ENCODE measurements around the gene MMAB. TPM values are rescaled to one million over a fixed set of nuclear protein-coding genes. Genes with fewer than 3 reads are reported as not detected.

Gene MMAB
- total RNA-seq, 1 experiment from 2014 or later: 34.9 TPM

- intact Hi-C loops (cut with micrococcal nuclease): loop anchor here (1.0 kb wide), 2 partner anchors 78 to 179 kb away; no protein-coding TSS in a partner anchor
- H2AFZ ChIP-seq (ENCODE audit: low read depth, low read length, poor library complexity, severe bottlenecking): no peak overlapping the region
- H3K27me3 ChIP-seq (ENCODE audit: insufficient read depth, low read length): no peaks in the 10 kb centered on the region
- no peaks in the 10 kb centered on the region for H4K20me1 ChIP-seq (ENCODE audit: insufficient read depth)
- ChIA-PET RAD21 (ENCODE audit: low non-redundant PET in 1 of 2, low total read pairs in 2 of 2, uncharacterized antibody in 2 of 2, unreplicated experiment in 2 of 2) (no interaction called here), POLR2A (no interaction called here), CTCF (interaction anchor here (0.5 to 3.3 kb wide), 6 partner anchors 11 to 177 kb away, joined by 3 to 64 read pairs (median 10); partner anchors contain the start of genes FAM222A, MMAB and MVK)
- DNase-seq (ENCODE audit: low read depth, low spot score) (no peak), ATAC-seq (no peak)
- H3K9ac ChIP-seq (ENCODE audit: low read length): no peak overlapping the region
- no peak overlapping the region for H3K4me2 ChIP-seq (ENCODE audit: low read length)
- no peaks in the 10 kb centered on the region for H3K9me3 ChIP-seq (ENCODE audit: control insufficient read depth in 1 of 2, insufficient read depth in 1 of 2, low read depth in 1 of 2, low read length in 2 of 2)
- TF ChIP-seq FOSL1 (IDR thresholded peaks at IDR 0.05; ENCODE audit: low read depth): no peak
- no peak for TF ChIP-seq SRF (IDR thresholded peaks at IDR 0.05; ENCODE audit: low read depth)
- no peak overlapping the region for H3K4me3 ChIP-seq (replicated peaks in 1 of 2; ENCODE audit: low read depth in 1 of 2, low read length in 2 of 2)
- peaks cover 4 to 11% of the 10 kb centered on the region in 2 experiments for H3K4me1 ChIP-seq (ENCODE audit: control insufficient read depth in 1 of 2, insufficient read depth in 2 of 2, low read length in 2 of 2)
- H3K27ac ChIP-seq (ENCODE audit: low read depth, low read length): no peak overlapping the region; the same call in 1 of the 2 replicates
- BruUV-seq (replicated peaks): no TSS peak
- no peaks in the 10 kb centered on the region for H3K79me2 ChIP-seq (ENCODE audit: insufficient read depth, low read length)
- no peaks in the 10 kb centered on the region for H3K9me2 ChIP-seq (ENCODE audit: insufficient read depth)
- 0 out of 4 replicates have a peak, but pooled peaks cover 0 to 5% of the 10 kb centered on the region in 2 experiments for H3K36me3 ChIP-seq (ENCODE audit: control insufficient read depth in 1 of 2, insufficient read depth in 2 of 2, low read length in 2 of 2)
These were observed 23.3 kb upstream of the MMAB start for GRCh38 chr12:109596418-109597244.

- no peak overlapping the region for H2AFZ ChIP-seq (ENCODE audit: low read depth, low read length, poor library complexity, severe bottlenecking)
- H3K9ac ChIP-seq (ENCODE audit: low read length): no peak overlapping the region
- 0 out of 4 replicates have a peak, but pooled peaks cover 0 to 5% of the 10 kb centered on the region in 2 experiments for H3K36me3 ChIP-seq (ENCODE audit: control insufficient read depth in 1 of 2, insufficient read depth in 2 of 2, low read length in 2 of 2)
- peaks cover 4 to 11% of the 10 kb centered on the region in 2 experiments for H3K4me1 ChIP-seq (ENCODE audit: control insufficient read depth in 1 of 2, insufficient read depth in 2 of 2, low read length in 2 of 2)
- no peaks in the 10 kb centered on the region for H3K9me3 ChIP-seq (ENCODE audit: control insufficient read depth in 1 of 2, insufficient read depth in 1 of 2, low read depth in 1 of 2, low read length in 2 of 2)
- no peaks in the 10 kb centered on the region for H3K27me3 ChIP-seq (ENCODE audit: insufficient read depth, low read length)
- ChIA-PET CTCF (interaction anchor here (1.7 kb wide), 1 partner anchor 178 kb away, joined by 5 read pairs; no protein-coding TSS in a partner anchor), POLR2A (no interaction called here), RAD21 (ENCODE audit: low non-redundant PET in 1 of 2, low total read pairs in 2 of 2, uncharacterized antibody in 2 of 2, unreplicated experiment in 2 of 2) (no interaction called here)
- no peak overlapping the region for H3K4me3 ChIP-seq (replicated peaks in 1 of 2; ENCODE audit: low read depth in 1 of 2, low read length in 2 of 2)
- no TSS peak for BruUV-seq (replicated peaks)
- TF ChIP-seq, protein P1, sequence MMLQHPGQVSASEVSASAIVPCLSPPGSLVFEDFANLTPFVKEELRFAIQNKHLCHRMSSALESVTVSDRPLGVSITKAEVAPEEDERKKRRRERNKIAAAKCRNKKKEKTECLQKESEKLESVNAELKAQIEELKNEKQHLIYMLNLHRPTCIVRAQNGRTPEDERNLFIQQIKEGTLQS (IDR thresholded peaks at IDR 0.05): no peak
- no peak for TF ChIP-seq POLR2A (IDR thresholded peaks at IDR 0.05; ENCODE audit: borderline replicate concordance, extremely low read depth, insufficient read depth, insufficient read length)
- no peak for TF ChIP-seq RAD21 (IDR thresholded peaks at IDR 0.05; ENCODE audit: low read depth)
- TF ChIP-seq, protein P2, sequence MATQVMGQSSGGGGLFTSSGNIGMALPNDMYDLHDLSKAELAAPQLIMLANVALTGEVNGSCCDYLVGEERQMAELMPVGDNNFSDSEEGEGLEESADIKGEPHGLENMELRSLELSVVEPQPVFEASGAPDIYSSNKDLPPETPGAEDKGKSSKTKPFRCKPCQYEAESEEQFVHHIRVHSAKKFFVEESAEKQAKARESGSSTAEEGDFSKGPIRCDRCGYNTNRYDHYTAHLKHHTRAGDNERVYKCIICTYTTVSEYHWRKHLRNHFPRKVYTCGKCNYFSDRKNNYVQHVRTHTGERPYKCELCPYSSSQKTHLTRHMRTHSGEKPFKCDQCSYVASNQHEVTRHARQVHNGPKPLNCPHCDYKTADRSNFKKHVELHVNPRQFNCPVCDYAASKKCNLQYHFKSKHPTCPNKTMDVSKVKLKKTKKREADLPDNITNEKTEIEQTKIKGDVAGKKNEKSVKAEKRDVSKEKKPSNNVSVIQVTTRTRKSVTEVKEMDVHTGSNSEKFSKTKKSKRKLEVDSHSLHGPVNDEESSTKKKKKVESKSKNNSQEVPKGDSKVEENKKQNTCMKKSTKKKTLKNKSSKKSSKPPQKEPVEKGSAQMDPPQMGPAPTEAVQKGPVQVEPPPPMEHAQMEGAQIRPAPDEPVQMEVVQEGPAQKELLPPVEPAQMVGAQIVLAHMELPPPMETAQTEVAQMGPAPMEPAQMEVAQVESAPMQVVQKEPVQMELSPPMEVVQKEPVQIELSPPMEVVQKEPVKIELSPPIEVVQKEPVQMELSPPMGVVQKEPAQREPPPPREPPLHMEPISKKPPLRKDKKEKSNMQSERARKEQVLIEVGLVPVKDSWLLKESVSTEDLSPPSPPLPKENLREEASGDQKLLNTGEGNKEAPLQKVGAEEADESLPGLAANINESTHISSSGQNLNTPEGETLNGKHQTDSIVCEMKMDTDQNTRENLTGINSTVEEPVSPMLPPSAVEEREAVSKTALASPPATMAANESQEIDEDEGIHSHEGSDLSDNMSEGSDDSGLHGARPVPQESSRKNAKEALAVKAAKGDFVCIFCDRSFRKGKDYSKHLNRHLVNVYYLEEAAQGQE (IDR thresholded peaks at IDR 0.05; ENCODE audit: low read depth): no peak
- no peak for TF ChIP-seq JUND (IDR thresholded peaks at IDR 0.05)
- TF ChIP-seq POLR2AphosphoS5 (IDR thresholded peaks at IDR 0.05; ENCODE audit: low read depth, low read length): no peak
- TF ChIP-seq MAX (IDR thresholded peaks at IDR 0.05): no peak
- no peak for TF ChIP-seq EZH2phosphoT487 (IDR thresholded peaks at IDR 0.05; ENCODE audit: borderline replicate concordance)
- ATAC-seq (no peak), DNase-seq (ENCODE audit: low read depth, low spot score) (no peak)
- H3K27ac ChIP-seq (ENCODE audit: low read depth, low read length): no peak overlapping the region
- H4K20me1 ChIP-seq (ENCODE audit: insufficient read depth): no peaks in the 10 kb centered on the region
- H3K79me2 ChIP-seq (ENCODE audit: insufficient read depth, low read length): no peaks in the 10 kb centered on the region
- H3K9me2 ChIP-seq (ENCODE audit: insufficient read depth): no peaks in the 10 kb centered on the region
- H3K4me2 ChIP-seq (ENCODE audit: low read length): no peak overlapping the region
- intact Hi-C loops (cut with micrococcal nuclease): no loop called here
These were observed 22.1 kb upstream of the MMAB start for GRCh38 chr12:109595321-109595902.
